Measurements from ENCODE around the gene RALA.
A peak's percentile ranks its signal among the peaks of the same experiment; 100 is the strongest.
"Not testable (repeated sequence)": the region's sequence is repeated elsewhere in the genome, so short reads cannot be mapped to it uniquely, and the experiment has no call there.

The RALA gene

GRCh38 chr7:39650676-39651075 is 27.3 kb downstream of the RALA start:
- no peak for DNase-seq

- no peak for DNase-seq
Measured at GRCh38 chr7:39651265-39651664, 27.9 kb downstream of the RALA start.

- peak; percentile 31 for DNase-seq
Measured at GRCh38 chr7:39656415-39656814, 33.0 kb downstream of the RALA start.

- DNase-seq, result no peak
Measured at GRCh38 chr7:39659356-39660013, 36.1 kb downstream of the RALA start.

GRCh38 chr7:39661960-39662359 is 38.6 kb downstream of the RALA start:
- no peak for DNase-seq

- no peak for DNase-seq
Measured at GRCh38 chr7:39663263-39663662, 39.9 kb downstream of the RALA start.

GRCh38 chr7:39664057-39664456 is 40.7 kb downstream of the RALA start:
- DNase-seq, result peak; percentile 38

- no peak for DNase-seq
Measured at GRCh38 chr7:39664585-39664984, 41.2 kb downstream of the RALA start.

GRCh38 chr7:39666562-39666961 is 43.2 kb downstream of the RALA start:
- no peak for DNase-seq

GRCh38 chr7:39667341-39667923 is 44.1 kb downstream of the RALA start:
- DNase-seq, result peak; percentile 86

GRCh38 chr7:39668280-39668679 is 44.9 kb downstream of the RALA start:
- not testable (repeated sequence) for DNase-seq

GRCh38 chr7:39670052-39670451 is 46.7 kb downstream of the RALA start:
- DNase-seq, result no peak

GRCh38 chr7:39670934-39671333 is 47.6 kb downstream of the RALA start:
- no peak for DNase-seq

- peak; percentile 8 for DNase-seq
Measured at GRCh38 chr7:39672176-39672575, 48.8 kb downstream of the RALA start.

GRCh38 chr7:39673868-39674267 is 50.5 kb downstream of the RALA start:
- DNase-seq, result no peak

- no peak for DNase-seq
Measured at GRCh38 chr7:39674406-39674805, 51.0 kb downstream of the RALA start.

- DNase-seq, result no peak
Measured at GRCh38 chr7:39676346-39676745, 53.0 kb downstream of the RALA start.

GRCh38 chr7:39678930-39679709 is 55.7 kb downstream of the RALA start:
- DNase-seq, result no peak

GRCh38 chr7:39679874-39680273 is 56.5 kb downstream of the RALA start:
- DNase-seq, result not testable (repeated sequence)

- no peak for DNase-seq
Measured at GRCh38 chr7:39681887-39682441, 58.6 kb downstream of the RALA start.

GRCh38 chr7:39683216-39683845 is 60.0 kb downstream of the RALA start:
- no peak for DNase-seq

GRCh38 chr7:39686261-39686924 is 63.0 kb downstream of the RALA start:
- no peak for DNase-seq
